Measurements from ENCODE around the gene CTNS.
"Not testable (repeated sequence)": the region's sequence is repeated elsewhere in the genome, so short reads cannot be mapped to it uniquely, and the experiment has no call there.

CTNS gene

GRCh38 chr17:3704931-3705717 lies 68.6 kb downstream of the CTNS start:
- H3K4me3 ChIP-seq (ENCODE audit: low read depth in 1 of 5, low read length in 5 of 5): no peak overlapping the region
- H3K9me3 ChIP-seq (ENCODE audit: control insufficient read depth in 5 of 5, low read length in 5 of 5): no peaks in the 10 kb centered on the region
- H3K27me3 ChIP-seq (ENCODE audit: control insufficient read depth in 5 of 5, insufficient read depth in 4 of 5, low read length in 5 of 5): no peaks in the 10 kb centered on the region
- H3K36me3 ChIP-seq (ENCODE audit: control insufficient read depth in 5 of 5, insufficient read depth in 5 of 5, low read length in 5 of 5): no peaks in the 10 kb centered on the region
- H3K27ac ChIP-seq (ENCODE audit: low read depth, low read length): no peak overlapping the region
- no peaks in the 10 kb centered on the region for H3K4me1 ChIP-seq (ENCODE audit: control insufficient read depth in 5 of 5, insufficient read depth in 5 of 5, low read length in 5 of 5)
- no peak overlapping the region for H3K9ac ChIP-seq (ENCODE audit: low read length in 5 of 5)

- H3K4me1 ChIP-seq (ENCODE audit: control insufficient read depth in 5 of 5, insufficient read depth in 5 of 5, low read length in 5 of 5); H3K9ac ChIP-seq (ENCODE audit: low read length in 5 of 5); H3K9me3 ChIP-seq (ENCODE audit: control insufficient read depth in 5 of 5, low read length in 5 of 5); H3K4me3 ChIP-seq (ENCODE audit: low read depth in 1 of 5, low read length in 5 of 5); H3K27me3 ChIP-seq (ENCODE audit: control insufficient read depth in 5 of 5, insufficient read depth in 4 of 5, low read length in 5 of 5); H3K27ac ChIP-seq (ENCODE audit: low read depth, low read length); H3K36me3 ChIP-seq (ENCODE audit: control insufficient read depth in 5 of 5, insufficient read depth in 5 of 5, low read length in 5 of 5): not testable (repeated sequence)
Observed at GRCh38 chr17:3705718-3705984, 69.1 kb downstream of the CTNS start.

GRCh38 chr17:3708366-3708765 lies 71.8 kb downstream of the CTNS start:
- Histone ChIP-seq H3K27ac (ENCODE audit: low read depth, low read length) (no peak overlapping the region), H3K4me3 (ENCODE audit: low read depth in 1 of 5, low read length in 5 of 5) (no peak overlapping the region), H3K9me3 (ENCODE audit: control insufficient read depth in 5 of 5, low read length in 5 of 5) (no peaks in the 10 kb centered on the region), H3K36me3 (ENCODE audit: control insufficient read depth in 5 of 5, insufficient read depth in 5 of 5, low read length in 5 of 5) (peaks cover 0 to 15% (median 11%) of the 10 kb centered on the region in 5 donors), H3K27me3 (ENCODE audit: control insufficient read depth in 5 of 5, insufficient read depth in 4 of 5, low read length in 5 of 5) (no peaks in the 10 kb centered on the region), H3K9ac (ENCODE audit: low read length in 5 of 5) (no peak overlapping the region), H3K4me1 (ENCODE audit: control insufficient read depth in 5 of 5, insufficient read depth in 5 of 5, low read length in 5 of 5) (peaks cover 0 to 6% (median 0%) of the 10 kb centered on the region in 5 donors)

- peaks cover 0 to 6% (median 0%) of the 10 kb centered on the region in 5 donors for H3K4me1 ChIP-seq (ENCODE audit: control insufficient read depth in 5 of 5, insufficient read depth in 5 of 5, low read length in 5 of 5)
- no peaks in the 10 kb centered on the region for H3K27me3 ChIP-seq (ENCODE audit: control insufficient read depth in 5 of 5, insufficient read depth in 4 of 5, low read length in 5 of 5)
- no peak overlapping the region for H3K27ac ChIP-seq (ENCODE audit: low read depth, low read length)
- H3K36me3 ChIP-seq (ENCODE audit: control insufficient read depth in 5 of 5, insufficient read depth in 5 of 5, low read length in 5 of 5): peaks cover 11 to 32% (median 25%) of the 10 kb centered on the region in 5 donors
- no peak overlapping the region for H3K4me3 ChIP-seq (ENCODE audit: low read depth in 1 of 5, low read length in 5 of 5)
- no peaks in the 10 kb centered on the region for H3K9me3 ChIP-seq (ENCODE audit: control insufficient read depth in 5 of 5, low read length in 5 of 5)
- H3K9ac ChIP-seq (ENCODE audit: low read length in 5 of 5): no peak overlapping the region
Observed at GRCh38 chr17:3710951-3711383, 74.4 kb downstream of the CTNS start.
